GM18951 (cell line): Measurements from ENCODE around the gene ATP6V0A1.
"Not testable (repeated sequence)": the region's sequence is repeated elsewhere in the genome, so short reads cannot be mapped to it uniquely, and the experiment has no call there.

Experiments
- POLR2A ChIP-seq: IDR thresholded peaks from 4 replicates; pipeline ENCODE4 v1.6.1; 2011; ENCODE audit warnings: mild to moderate bottlenecking; ENCODE audit not compliant: insufficient read length, insufficient read depth; ENCODE audit errors: extremely low read depth
- in situ Hi-C: fragments of 300-500 bp; cut with MboI; formaldehyde crosslinking; loops from one replicate; pipeline ENCODE4 v1.12.0; 2022; ENCODE audit warnings: low sequenced_read_pairs, mixed read lengths, inconsistent platforms; ENCODE audit not compliant: unreplicated experiment

The ATP6V0A1 gene

DNA sequence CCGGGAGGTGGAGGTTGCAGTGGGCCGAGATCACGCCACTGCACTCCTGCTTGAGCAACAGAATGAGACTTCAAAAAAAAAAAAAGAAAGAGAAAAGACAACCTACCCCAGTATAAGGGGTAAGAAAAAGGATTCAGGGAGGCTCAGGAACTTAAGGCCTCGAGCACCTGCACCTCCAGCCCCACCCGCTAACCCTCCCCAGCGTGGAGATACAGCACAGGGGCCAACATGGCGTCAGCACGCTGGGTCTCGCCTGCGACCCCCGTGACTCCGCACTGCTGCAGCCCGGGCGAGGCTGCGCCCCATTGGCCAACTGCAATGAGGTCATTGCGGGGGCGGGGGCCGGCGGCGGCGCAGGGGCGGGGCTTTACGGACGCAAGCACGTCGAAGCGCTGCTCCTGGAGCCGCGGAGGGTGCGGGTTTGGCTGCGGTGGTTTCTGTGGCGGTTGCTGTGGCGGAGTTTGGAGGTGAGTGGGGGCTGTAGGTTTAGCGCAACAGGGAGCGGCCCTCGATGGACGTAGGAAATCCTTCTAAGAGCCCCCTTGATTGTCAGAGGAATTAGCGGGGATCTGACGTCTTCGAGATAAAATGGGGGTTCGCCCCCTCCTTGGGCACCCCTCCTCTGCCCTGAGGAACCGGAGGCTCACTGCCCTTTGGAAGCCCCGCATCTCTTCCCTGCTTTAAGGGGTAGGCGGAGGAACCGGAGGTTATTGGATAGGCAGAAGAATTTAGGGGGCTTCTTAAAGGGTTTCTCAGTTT, at the start of gene ATP6V0A1:
Gene ATP6V0A1 (plus strand): TSS at position 382 of the 759 bp plus-strand sequence. CDS start 2,017 bp downstream, outside the sequence.
- peak; percentile 77 for TF ChIP-seq POLR2A
- in situ Hi-C loops = no loop called here

DNA sequence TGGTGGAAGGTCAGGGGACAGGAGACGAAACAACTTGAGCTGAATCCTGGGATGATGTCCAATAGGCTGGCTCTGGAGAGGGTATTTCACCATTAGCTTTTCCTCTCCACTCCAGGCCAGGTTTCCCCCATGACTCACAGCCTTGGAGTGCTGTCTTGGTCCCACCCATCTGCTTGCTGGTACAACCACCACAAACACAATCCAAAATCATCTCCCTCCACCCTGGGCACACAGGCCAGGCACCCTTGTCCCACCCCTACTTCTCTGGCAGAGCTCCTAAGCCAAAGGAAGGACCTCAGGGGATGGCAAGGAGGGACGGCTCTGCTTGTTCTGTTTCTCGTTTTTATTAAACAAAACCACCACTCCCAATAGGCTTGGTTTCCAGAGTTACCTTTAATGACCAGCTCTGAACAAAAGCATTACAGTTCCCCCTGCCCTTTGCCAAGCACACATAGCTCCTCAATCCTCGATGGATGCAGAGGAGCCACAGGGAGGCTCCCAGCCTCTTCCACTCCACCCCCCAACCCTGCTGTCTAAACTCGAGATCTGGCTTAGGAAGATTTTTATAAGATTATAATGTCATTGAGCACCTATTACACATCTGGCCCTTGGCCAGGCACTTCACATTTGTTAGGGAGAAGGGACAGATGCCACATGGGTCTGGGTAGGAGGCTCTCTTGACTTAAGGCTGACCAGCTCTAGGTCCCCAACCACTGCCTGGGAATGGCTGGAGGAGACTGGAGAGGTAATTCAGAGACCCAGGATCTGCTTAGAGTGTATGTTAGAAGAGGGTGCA, 49.0 kb upstream of the ATP6V0A1 start:
- TF ChIP-seq POLR2A = no peak
- in situ Hi-C loops = loop anchor here (10.0 kb wide), 1 partner anchor 445 kb away; the partner anchor contains the start of gene CNP

GRCh38 chr17:42410319-42410685, 48.4 kb upstream of the ATP6V0A1 start:
- in situ Hi-C loops = no loop called here
- no peak for TF ChIP-seq POLR2A

DNA sequence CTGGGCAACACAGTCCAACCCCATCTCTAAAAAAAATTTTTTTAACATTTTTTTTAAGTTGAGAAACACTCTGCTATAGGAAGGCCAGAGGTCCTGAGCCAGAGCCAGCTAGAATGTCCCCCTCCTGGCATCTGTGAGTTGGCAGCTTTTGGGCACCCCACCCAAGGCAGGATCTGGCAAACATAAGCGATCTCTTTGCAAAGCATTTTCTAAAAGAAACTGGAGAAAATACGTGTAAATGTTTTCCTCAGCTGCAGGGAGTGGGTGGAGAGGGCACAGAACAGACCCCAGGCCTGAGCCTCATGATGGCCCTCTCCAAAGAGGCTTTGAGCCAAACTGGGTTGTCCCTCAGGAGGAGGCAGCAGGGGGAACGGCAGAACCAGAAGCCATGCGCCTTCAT, 47.3 kb upstream of the ATP6V0A1 start:
- no peak for TF ChIP-seq POLR2A
- in situ Hi-C loops = no loop called here

DNA sequence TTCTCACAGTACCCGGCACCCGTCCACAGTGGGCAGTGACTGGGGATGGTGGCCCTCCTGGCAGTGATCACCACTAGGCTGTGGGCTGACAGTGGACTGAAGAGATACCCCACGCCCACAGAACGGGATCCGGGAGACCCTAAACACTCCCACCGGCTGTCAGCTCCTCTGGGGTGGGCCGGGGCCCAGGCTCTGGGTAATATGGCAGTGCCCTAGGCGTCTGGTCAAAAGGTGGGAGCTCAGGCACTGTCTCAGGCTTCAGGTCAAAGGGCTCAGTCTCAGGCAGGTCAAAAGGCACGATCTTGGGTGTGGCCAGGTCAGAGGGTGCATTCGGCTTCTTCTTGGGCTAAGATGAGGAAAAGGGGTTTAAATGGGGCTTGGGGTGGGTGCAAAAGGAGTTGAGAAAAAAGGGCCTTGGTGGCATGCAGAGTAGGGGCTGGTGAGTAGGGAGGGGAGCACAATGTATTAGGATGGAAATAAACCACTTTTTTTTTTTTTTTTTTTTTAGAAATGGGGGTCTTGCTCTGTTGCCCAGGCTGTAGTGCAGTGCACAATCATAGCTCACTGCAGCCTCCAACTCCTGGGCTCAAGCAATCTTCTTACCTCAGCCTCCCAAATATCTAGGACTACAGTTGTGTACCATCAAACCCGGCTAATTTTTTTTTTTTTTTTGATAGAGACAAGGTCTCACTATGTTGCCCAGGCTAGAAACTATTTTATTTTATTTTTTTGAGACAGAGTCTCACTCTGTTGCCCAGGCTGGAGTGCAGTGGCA, 46.6 kb upstream of the ATP6V0A1 start:
- in situ Hi-C loops = no loop called here
- no peak for TF ChIP-seq POLR2A

- no peak for TF ChIP-seq POLR2A
- in situ Hi-C loops = no loop called here
These were observed 45.1 kb upstream of the ATP6V0A1 start for GRCh38 chr17:42413464-42414040.

DNA sequence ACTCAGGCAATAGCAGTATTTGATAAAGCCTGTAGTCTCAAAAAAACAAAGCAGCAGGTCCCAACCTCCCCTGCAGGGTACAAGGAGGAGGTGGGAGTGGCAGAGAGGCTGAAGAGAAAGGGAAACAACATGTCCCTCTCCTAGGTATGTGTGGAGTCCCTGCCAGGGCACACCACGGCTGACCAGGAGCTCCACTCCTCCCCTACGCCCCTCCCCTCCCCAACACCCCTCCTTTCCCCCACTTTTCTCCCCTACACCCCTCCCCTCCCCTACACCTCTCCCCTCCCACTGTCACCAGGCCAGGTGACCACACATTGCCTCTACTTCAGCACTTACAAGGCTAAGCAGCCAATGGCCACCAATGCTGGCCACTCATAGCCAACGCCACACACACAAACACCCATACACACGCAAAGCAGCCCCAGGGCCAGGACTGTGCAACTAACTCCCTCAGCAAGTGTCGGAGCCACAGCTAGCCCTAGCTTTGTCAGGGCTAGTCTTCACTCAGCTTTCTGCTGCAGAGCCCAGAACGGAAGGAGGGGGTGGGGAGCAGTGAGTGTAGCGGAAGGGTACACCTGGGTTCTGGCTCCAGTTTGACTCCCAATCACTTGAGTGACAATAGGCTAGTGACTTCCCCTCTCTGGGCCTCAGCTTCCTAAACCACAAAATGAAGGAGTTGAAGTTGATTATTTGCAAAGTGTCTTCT, 43.8 kb upstream of the ATP6V0A1 start:
- TF ChIP-seq POLR2A = peak; percentile 22
- in situ Hi-C loops = no loop called here

DNA sequence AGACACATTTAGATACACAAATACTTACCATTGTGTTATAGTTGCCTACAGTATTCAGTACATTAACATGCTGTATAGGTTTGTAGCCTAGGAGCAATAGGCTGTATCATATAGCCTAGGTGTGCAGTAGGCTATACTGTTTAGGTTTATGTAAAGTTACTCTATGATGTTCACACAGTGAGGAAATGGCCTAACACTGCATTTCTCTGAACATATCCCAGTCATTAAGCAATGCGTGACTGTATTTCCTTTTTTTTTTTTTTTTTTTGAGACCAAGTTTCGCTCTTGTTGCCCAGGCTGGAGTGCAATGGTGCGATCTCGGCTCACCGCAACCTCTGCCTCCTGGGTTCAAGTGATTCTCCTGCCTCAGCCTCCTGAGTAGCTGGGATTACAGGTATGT, 40.7 kb upstream of the ATP6V0A1 start:
- in situ Hi-C loops = not testable (repeated sequence)

GRCh38 chr17:42421136-42421506, 37.6 kb upstream of the ATP6V0A1 start:
- TF ChIP-seq POLR2A = no peak
- in situ Hi-C loops = no loop called here

GRCh38 chr17:42421507-42422338, 37.0 kb upstream of the ATP6V0A1 start:
- in situ Hi-C loops = no loop called here
- TF ChIP-seq POLR2A = no peak

DNA sequence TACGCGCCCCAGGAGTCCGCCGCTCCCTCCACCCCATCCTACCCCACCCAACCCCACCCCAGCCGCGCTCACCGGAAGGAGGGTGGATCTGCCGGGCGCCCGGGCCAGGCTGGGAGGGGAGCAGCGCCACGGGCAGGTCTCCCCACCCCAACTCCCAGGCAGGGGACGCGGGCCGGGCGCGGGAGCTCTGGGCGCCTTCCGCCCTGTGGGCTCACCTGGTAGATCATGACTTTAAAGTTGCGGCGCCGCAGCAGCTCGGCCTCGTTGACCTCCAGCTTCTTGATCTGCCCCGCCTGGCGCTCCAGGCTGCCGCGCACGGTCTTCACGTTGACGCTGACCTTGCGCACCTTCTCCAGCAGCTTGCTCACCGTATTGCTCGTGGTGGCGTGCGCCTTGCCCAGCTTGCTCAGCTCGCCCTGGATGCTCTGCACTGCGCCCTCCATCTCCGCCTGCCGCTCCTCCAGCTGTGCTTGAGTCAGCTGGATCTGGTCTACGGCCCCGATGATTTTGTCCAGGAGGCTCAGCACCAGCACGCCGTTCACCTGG, 36.2 kb upstream of the ATP6V0A1 start:
- in situ Hi-C loops = no loop called here
- TF ChIP-seq POLR2A = no peak
